Left colon (tissue), 2 donors: ENCODE measurements around the gene CARMIL1. TPM values are rescaled to one million over a fixed set of nuclear protein-coding genes. Genes with fewer than 3 reads are reported as not detected.
A peak's percentile ranks its signal among the peaks of the same experiment; 100 is the strongest.
"Not testable (repeated sequence)": the region's sequence is repeated elsewhere in the genome, so short reads cannot be mapped to it uniquely, and the experiment has no call there.

ENCODE experiments used
- ATAC-seq: fragments of 200-7000 bp; cut with Tn5 transposase; one replicate; pipeline ENCODE4 v1.9.1; 2020; ENCODE audit warnings: mild to moderate bottlenecking, moderate library complexity
- DNase-seq, 2 donors: peaks; one replicate each; pipeline ENCODE4 v3.0.0-alpha.2; 2020
- intact Hi-C, 2 donors: fragments of 100-400 bp; cut with DNase I in 1 of 2; cut with micrococcal nuclease in 1 of 2; formaldehyde crosslinking; loops; one replicate each; pipeline versions ENCODE4 v1.11.2 to v1.14.0; 2022; cut with DNase I, micrococcal nuclease
- total RNA-seq, 2 donors: library from RNA; stranded (reverse); fragmentation: NEBNext Ultra II Directional; extraction: Animal tissue kit (Norgen Biotek cat#: 25700); gene quantifications; one replicate each; pipeline ENCODE4 v1.2.1, GENCODE V29; 2021
- donor health status: DM: no; HTN: no; CAD: no.
- donor health status: DM: yes; HTN: yes; CAD: no.

CARMIL1 gene
- total RNA-seq, 2 donors from 2014 or later, result 56.3 to 58.7 TPM

- DNase-seq, result no peak
- peak; percentile 35 for ATAC-seq
- intact Hi-C loops, result no loop called here
Measured at GRCh38 chr6:25351485-25351884, 72.3 kb downstream of the CARMIL1 start.

- intact Hi-C loops, result no loop called here
- peak; percentile 71 for ATAC-seq
- no peak for DNase-seq
Measured at GRCh38 chr6:25352285-25352684, 73.1 kb downstream of the CARMIL1 start.

- intact Hi-C loops, result no loop called here
- ATAC-seq, result no peak
- no peak for DNase-seq
Measured at GRCh38 chr6:25354078-25354932, 75.1 kb downstream of the CARMIL1 start.

GRCh38 chr6:25359191-25359861 lies 80.2 kb downstream of the CARMIL1 start:
- DNase-seq (no peak), ATAC-seq (peak; percentile 30)

GRCh38 chr6:25359891-25360290 lies 80.7 kb downstream of the CARMIL1 start:
- intact Hi-C loops, result no loop called here
- ATAC-seq, result peak; percentile 77
- DNase-seq, result peak in 1 of 2 donors; percentile 50

More at GRCh38 chr6:25359191-25359861, 80.2 kb downstream of the CARMIL1 start:
- intact Hi-C loops, result no loop called here

- DNase-seq (no peak), ATAC-seq (no peak)
- intact Hi-C loops, result no loop called here
Measured at GRCh38 chr6:25360621-25361020, 81.4 kb downstream of the CARMIL1 start.

- ATAC-seq (no peak), DNase-seq (no peak)
- intact Hi-C loops, result no loop called here
Measured at GRCh38 chr6:25363427-25363826, 84.3 kb downstream of the CARMIL1 start.

- ATAC-seq (no peak), DNase-seq (no peak)
- intact Hi-C loops, result no loop called here
Measured at GRCh38 chr6:25365154-25365553, 86.0 kb downstream of the CARMIL1 start.

GRCh38 chr6:25366903-25367545 lies 87.8 kb downstream of the CARMIL1 start:
- DNase-seq (no peak), ATAC-seq (no peak)
- intact Hi-C loops, result no loop called here

- intact Hi-C loops, result no loop called here
- DNase-seq (no peak), ATAC-seq (peak; percentile 19)
Measured at GRCh38 chr6:25369036-25369432, 89.9 kb downstream of the CARMIL1 start.

GRCh38 chr6:25369433-25370177 lies 90.4 kb downstream of the CARMIL1 start:
- intact Hi-C loops, result no loop called here
- peak in 1 of 2 donors; percentile 34 for DNase-seq

GRCh38 chr6:25370178-25371036 lies 91.2 kb downstream of the CARMIL1 start:
- ATAC-seq, result peak; percentile 85
- peak in 1 of 2 donors; percentile 44 for DNase-seq
- intact Hi-C loops, result no loop called here

More at GRCh38 chr6:25369433-25370177, 90.4 kb downstream of the CARMIL1 start:
- peak; percentile 73 for ATAC-seq

GRCh38 chr6:25371037-25371347 lies 91.8 kb downstream of the CARMIL1 start:
- no peak for ATAC-seq
- intact Hi-C loops, result no loop called here
- DNase-seq, result no peak

GRCh38 chr6:25375125-25375524 lies 96.0 kb downstream of the CARMIL1 start:
- ATAC-seq (no peak), DNase-seq (no peak)
- intact Hi-C loops, result no loop called here

- no peak for DNase-seq
- ATAC-seq, result no peak
- intact Hi-C loops, result no loop called here
Measured at GRCh38 chr6:25377664-25378063, 98.5 kb downstream of the CARMIL1 start.

GRCh38 chr6:25381077-25381476 lies 101.9 kb downstream of the CARMIL1 start:
- intact Hi-C loops, result no loop called here

GRCh38 chr6:25382476-25382875 lies 103.3 kb downstream of the CARMIL1 start:
- intact Hi-C loops, result not testable (repeated sequence)

More at GRCh38 chr6:25381077-25381476, 101.9 kb downstream of the CARMIL1 start:
- DNase-seq, result no peak
- peak; percentile 53 for ATAC-seq

GRCh38 chr6:25384234-25384633 lies 105.1 kb downstream of the CARMIL1 start:
- no peak for DNase-seq
- ATAC-seq, result no peak
- intact Hi-C loops, result no loop called here

More at GRCh38 chr6:25382476-25382875, 103.3 kb downstream of the CARMIL1 start:
- DNase-seq, ATAC-seq: not testable (repeated sequence)
